Stimulated activated CD4-positive, alpha-beta T cell treated with anti-CD3 and anti-CD28 coated beads, Interleukin-4, amount 100 ng/mL, for 48 hours (primary cell): Measurements from ENCODE around the gene WRNIP1.
"Not testable (repeated sequence)": the region's sequence is repeated elsewhere in the genome, so short reads cannot be mapped to it uniquely, and the experiment has no call there.

Experiments used
- DNase-seq, 2 donors: peaks; one replicate each; pipeline ENCODE4 v3.0.0-alpha.2; 2020; ENCODE audit warnings: low read depth in 2 of 2

The WRNIP1 gene

GRCh38 chr6:2741756-2742155, 23.4 kb upstream of the WRNIP1 start:
- DNase-seq, result no peak

- DNase-seq, result no peak
Observed at GRCh38 chr6:2743280-2744208, 21.6 kb upstream of the WRNIP1 start.

GRCh38 chr6:2744209-2744771, 20.9 kb upstream of the WRNIP1 start:
- no peak for DNase-seq

- no peak for DNase-seq
Observed at GRCh38 chr6:2744778-2745177, 20.4 kb upstream of the WRNIP1 start.

GRCh38 chr6:2745246-2745645, 19.9 kb upstream of the WRNIP1 start:
- no peak for DNase-seq

GRCh38 chr6:2746557-2747061, 18.6 kb upstream of the WRNIP1 start:
- no peak for DNase-seq

GRCh38 chr6:2748183-2748582, 17.0 kb upstream of the WRNIP1 start:
- DNase-seq, result no peak

- peak; percentile 53 to 63 for DNase-seq
Observed at GRCh38 chr6:2749969-2750600, 15.1 kb upstream of the WRNIP1 start.

GRCh38 chr6:2750832-2751231, 14.4 kb upstream of the WRNIP1 start, which contains the start of gene MYLK4:
Gene MYLK4 (minus strand): TSS chr6:2750922. CDS start chr6:2749294, 1,628 bp downstream.
- DNase-seq, result no peak

GRCh38 chr6:2751871-2752270, 13.3 kb upstream of the WRNIP1 start:
- no peak for DNase-seq

- no peak for DNase-seq
Observed at GRCh38 chr6:2752477-2753109, 12.6 kb upstream of the WRNIP1 start.

- DNase-seq, result no peak
Observed at GRCh38 chr6:2753110-2753489, 12.1 kb upstream of the WRNIP1 start.

GRCh38 chr6:2753743-2754142, 11.4 kb upstream of the WRNIP1 start:
- DNase-seq, result no peak

GRCh38 chr6:2754393-2754792, 10.8 kb upstream of the WRNIP1 start:
- no peak for DNase-seq

- no peak for DNase-seq
Observed at GRCh38 chr6:2754911-2755310, 10.3 kb upstream of the WRNIP1 start.

- no peak for DNase-seq
Observed at GRCh38 chr6:2755456-2755855, 9.7 kb upstream of the WRNIP1 start.

GRCh38 chr6:2756241-2756640, 9.0 kb upstream of the WRNIP1 start:
- DNase-seq, result no peak

GRCh38 chr6:2756687-2757224, 8.4 kb upstream of the WRNIP1 start:
- DNase-seq, result no peak

GRCh38 chr6:2758980-2759379, 6.2 kb upstream of the WRNIP1 start:
- no peak for DNase-seq

GRCh38 chr6:2760882-2761842, 4.0 kb upstream of the WRNIP1 start:
- no peak for DNase-seq

- not testable (repeated sequence) for DNase-seq
Observed at GRCh38 chr6:2762868-2763267, 2.3 kb upstream of the WRNIP1 start.
